H1 (cell line): ENCODE results near the gene B3GAT2. TPM values are rescaled to one million over a fixed set of nuclear protein-coding genes. Genes with fewer than 3 reads are reported as not detected.

Source experiments
- CTCF ChIA-PET: fragments of 300-600 bp; sonication (Branson Sonifier 250); formaldehyde crosslinking; loops from one replicate; lab custom pipeline; 2021; ENCODE audit not compliant: partially characterized antibody; lab: Charles Lee
- POLR2A ChIA-PET: fragments of 300-600 bp; sonication (Branson Sonifier 250); formaldehyde crosslinking; loops from one replicate; lab custom pipeline; 2021; ENCODE audit warnings: inconsistent platforms; ENCODE audit not compliant: partially characterized antibody; lab: Charles Lee
- DNase-seq, 2 experiments: peaks; one replicate each; pipeline versions ENCODE4 v3.0.0 to v3.0.0-alpha.2; 2010 to 2022; ENCODE audit warnings: low spot score in 2 of 2, low read depth in 1 of 2, mixed read lengths in 1 of 2
- FAIRE-seq: peaks from 2 replicates; lab custom pipeline; 2011; peaks lifted over from hg19 to GRCh38; lab: Jason Lieb, UNC
- H2AFZ ChIP-seq: 2 replicates; pipeline ENCODE4 v1.8.1; 2012; ENCODE audit warnings: low read length, inconsistent platforms
- H2AK5ac ChIP-seq: 2 replicates; pipeline ENCODE4 v1.6.1; 2013; ENCODE audit warnings: low read depth, low read length
- H2BK120ac ChIP-seq: replicated peaks from 2 replicates; pipeline ENCODE3; 2013; ENCODE audit warnings: low read depth, low read length, inconsistent platforms
- H2BK12ac ChIP-seq: 2 replicates; pipeline ENCODE4 v1.6.1; 2013; ENCODE audit warnings: low read depth, low read length
- H2BK15ac ChIP-seq: 2 replicates; pipeline ENCODE4 v1.6.1; 2013; ENCODE audit warnings: low read length
- H2BK20ac ChIP-seq: 2 replicates; pipeline ENCODE4 v1.6.1; 2013; ENCODE audit warnings: low read length
- H2BK5ac ChIP-seq: 2 replicates; pipeline ENCODE4 v1.6.1; 2013; ENCODE audit warnings: low read depth, low read length
- H3K14ac ChIP-seq: 2 replicates; pipeline ENCODE4 v1.6.1; 2013; ENCODE audit warnings: inconsistent platforms; ENCODE audit not compliant: insufficient read length
- H3K18ac ChIP-seq: 2 replicates; pipeline ENCODE4 v1.6.1; 2013; ENCODE audit warnings: low read length; ENCODE audit errors: extremely low read depth
- H3K23ac ChIP-seq: 2 replicates; pipeline ENCODE4 v1.6.1; 2013; ENCODE audit warnings: inconsistent platforms; ENCODE audit not compliant: insufficient read length
- H3K23me2 ChIP-seq: 2 replicates; pipeline ENCODE4 v1.6.1; 2013; ENCODE audit warnings: low read depth, low read length
- H3K27ac ChIP-seq: 2 replicates; pipeline ENCODE4 v1.6.1; 2011; ENCODE audit warnings: low read depth, low read length, inconsistent platforms
- H3K27me3 ChIP-seq, 4 experiments: replicated peaks in 1 of 4; 1 replicate in 1 of 4; 2 replicates in 3 of 4; pipeline versions ENCODE4 v1.6.1 to v1.8.1; 2011 to 2013; ENCODE audit warnings: low read length in 3 of 4, mild to moderate bottlenecking in 3 of 4, inconsistent platforms in 2 of 4, mixed read lengths in 2 of 4, moderate library complexity in 1 of 4; ENCODE audit not compliant: control insufficient read depth in 3 of 4, insufficient read depth in 3 of 4; ENCODE audit errors: extremely low read depth in 1 of 4
- H3K36me3 ChIP-seq, 4 experiments: 2 replicates each; pipeline versions ENCODE4 v1.6.1 to v1.8.1; 2011 to 2013; ENCODE audit warnings: mild to moderate bottlenecking in 4 of 4, low read length in 3 of 4, moderate library complexity in 2 of 4, control low read depth in 1 of 4, inconsistent platforms in 1 of 4; ENCODE audit not compliant: insufficient read depth in 4 of 4, control insufficient read depth in 2 of 4
- H3K4ac ChIP-seq: replicated peaks from 2 replicates; pipeline ENCODE3; 2013; ENCODE audit warnings: low read length, low read depth, mixed read lengths, inconsistent platforms; ENCODE audit not compliant: insufficient read length
- H3K4me1 ChIP-seq, 4 experiments: replicated peaks in 1 of 4; 1 replicate in 1 of 4; 2 replicates in 3 of 4; pipeline versions ENCODE4 v1.6.1 to v1.8.1; 2011 to 2013; ENCODE audit warnings: low read length in 3 of 4, inconsistent platforms in 2 of 4, mixed read lengths in 1 of 4; ENCODE audit not compliant: insufficient read depth in 4 of 4, control insufficient read depth in 3 of 4
- H3K4me2 ChIP-seq, 2 experiments: 2 replicates each; pipeline versions ENCODE4 v1.6.1 to v1.8.1; 2011 to 2013; ENCODE audit warnings: low read depth in 2 of 2, low read length in 2 of 2, control low read depth in 1 of 2, inconsistent platforms in 1 of 2, mild to moderate bottlenecking in 1 of 2; ENCODE audit not compliant: insufficient read depth in 1 of 2
- H3K4me3 ChIP-seq, 4 experiments: fragments of 200-600, 300-600 bp in 1 of 4; sonication (generic), shearing (Covaris generic), sonication (Bioruptor Twin) in 1 of 4; 2 replicates each; pipeline versions ENCODE4 v1.5.1 to v1.8.1; 2011 to 2016; ENCODE audit warnings: low read length in 4 of 4, low read depth in 3 of 4, control low read depth in 2 of 4, inconsistent platforms in 2 of 4, mild to moderate bottlenecking in 2 of 4, mixed read lengths in 1 of 4, moderate library complexity in 1 of 4; ENCODE audit not compliant: insufficient read depth in 2 of 4; ENCODE audit errors: extremely low read depth in 1 of 4
- H3K56ac ChIP-seq: replicated peaks from 2 replicates; pipeline ENCODE3; 2013; ENCODE audit warnings: low read depth, mild to moderate bottlenecking, mixed read lengths, low read length, inconsistent platforms; ENCODE audit not compliant: insufficient read length
- H3K79me1 ChIP-seq: 2 replicates; pipeline ENCODE4 v1.6.1; 2013; ENCODE audit warnings: low read depth, low read length, control low read depth
- H3K79me2 ChIP-seq, 2 experiments: 2 replicates each; pipeline versions ENCODE4 v1.6.1 to v1.8.1; 2012 to 2013; ENCODE audit warnings: low read length in 2 of 2, mild to moderate bottlenecking in 2 of 2, inconsistent platforms in 1 of 2; ENCODE audit not compliant: insufficient read depth in 2 of 2, control insufficient read depth in 1 of 2
- H3K9ac ChIP-seq, 4 experiments: replicated peaks in 1 of 4; 1 replicate in 1 of 4; 2 replicates in 3 of 4; pipeline versions ENCODE4 v1.6.1 to v1.8.1; 2011 to 2013; ENCODE audit warnings: low read depth in 3 of 4, low read length in 3 of 4, control low read depth in 2 of 4, mild to moderate bottlenecking in 2 of 4, moderate library complexity in 2 of 4, inconsistent platforms in 1 of 4; ENCODE audit errors: extremely low read depth in 1 of 4
- H3K9me3 ChIP-seq, 2 experiments: 2 replicates each; pipeline versions ENCODE4 v1.6.1 to v1.8.1; 2012 to 2013; ENCODE audit warnings: mild to moderate bottlenecking in 2 of 2, moderate library complexity in 2 of 2, control low read depth in 1 of 2, inconsistent platforms in 1 of 2, low read depth in 1 of 2, low read length in 1 of 2, mixed read lengths in 1 of 2; ENCODE audit not compliant: insufficient read depth in 2 of 2
- H4K20me1 ChIP-seq, 2 experiments: replicated peaks in 1 of 2; 2 replicates each; pipeline versions ENCODE3 to v1.8.1; 2011 to 2013; ENCODE audit warnings: inconsistent platforms in 2 of 2, low read length in 2 of 2, mild to moderate bottlenecking in 1 of 2; ENCODE audit not compliant: insufficient read depth in 2 of 2, control insufficient read depth in 1 of 2
- H4K5ac ChIP-seq: 2 replicates; pipeline ENCODE4 v1.6.1; 2013; ENCODE audit warnings: low read length, low read depth, mixed read lengths, inconsistent platforms; ENCODE audit not compliant: insufficient read length
- H4K8ac ChIP-seq: 2 replicates; pipeline ENCODE4 v1.8.0; 2013; ENCODE audit warnings: mild to moderate bottlenecking, moderate library complexity, low read length, inconsistent platforms; ENCODE audit not compliant: insufficient read depth; ENCODE audit errors: extremely low read depth
- H4K91ac ChIP-seq: replicated peaks from 2 replicates; pipeline ENCODE3; 2013; ENCODE audit warnings: low read length, mixed read lengths, inconsistent platforms; ENCODE audit not compliant: insufficient read length
- POLR2A ChIP-seq, 2 experiments: IDR thresholded peaks; 1 replicate in 1 of 2; 2 replicates in 1 of 2; pipeline ENCODE4 v1.6.1; 2011; ENCODE audit warnings: low read depth in 2 of 2, low read length in 2 of 2, mild to moderate bottlenecking in 2 of 2; ENCODE audit errors: control extremely low read depth in 1 of 2
- WGBS, 2 experiments: shearing (Covaris generic) in 1 of 2; methylation state at CpG; one replicate each; pipeline versions ENCODE4 v1.1.6 to v1.1.7; 2013 to 2015; ENCODE audit warnings: low lambda C conversion rate in 2 of 2, mixed read lengths in 2 of 2, inconsistent platforms in 1 of 2, low coverage in 1 of 2, missing lambda C conversion rate in 1 of 2; ENCODE audit not compliant: insufficient replicate concordance in 2 of 2, insufficient coverage in 1 of 2, insufficient read length in 1 of 2; ENCODE audit errors: extremely low coverage in 1 of 2, missing lambda C conversion rate in 1 of 2; 5-methylcytosine and 5-hydroxymethylcytosine counted together
- polyA plus RNA-seq, 7 experiments: library from polyadenylated mRNA; depleted of rRNA in 3 of 7; stranded (reverse) in 5 of 7; unstranded in 2 of 7; fragments of >200 nt in 5 of 7; fragments of 200-250 nt in 2 of 7; gene quantifications; 1 replicate in 5 of 7; 2 replicates in 1 of 7; 4 replicates in 1 of 7; pipeline versions ENCODE4 v1.2.1 to v1.2.3, GENCODE V29; 2011 to 2013; ENCODE audit warnings: missing spikeins in 2 of 7, mixed read lengths in 2 of 7
- total RNA-seq: library from RNA; stranded (reverse); fragmentation: NEBNext Ultra II Directional; extraction: Animal tissue kit (Norgen Biotek cat#: 25700); gene quantifications from 2 replicates; pipeline ENCODE4 v1.2.1, GENCODE V29; 2021

B3GAT2 gene
- total and polyA plus RNA-seq, 2 of the 8 experiments (the other 6 are each of a cell fraction or from before 2014, with no cell fraction given), result 0.83 to 1.9 TPM

GRCh38 chr6:70823651-70824050, 133.2 kb downstream of the B3GAT2 start:
- no peak overlapping the region for H2BK20ac ChIP-seq
- no peak overlapping the region for H2BK120ac ChIP-seq
- H2BK5ac ChIP-seq, result no peak overlapping the region
- H4K91ac ChIP-seq, result no peak overlapping the region
- no peak overlapping the region for H2BK15ac ChIP-seq
- no peak overlapping the region for H3K27ac ChIP-seq
- no peak overlapping the region for H3K4ac ChIP-seq
- H3K9me3 ChIP-seq, result no peaks in the 10 kb centered on the region
- no peaks in the 10 kb centered on the region for H4K20me1 ChIP-seq
- H3K4me2 ChIP-seq, result no peak overlapping the region
- H3K79me2 ChIP-seq, result no peaks in the 10 kb centered on the region
- no peaks in the 10 kb centered on the region for H3K23me2 ChIP-seq
- no peak overlapping the region for H3K4me3 ChIP-seq
- ChIA-PET POLR2A (no interaction called here), CTCF (no interaction called here)
- H3K4me1 ChIP-seq, result no peaks in the 10 kb centered on the region
- FAIRE-seq (no peak), DNase-seq (no peak)
- H3K14ac ChIP-seq, result no peak overlapping the region
- H2AK5ac ChIP-seq, result no peak overlapping the region
- WGBS, 2 experiments, result 100% methylated on average over 1 of the region's 1 CpG; no CpG with 5 or more reads in 1 of the 2 experiments
- no peak overlapping the region for H4K5ac ChIP-seq
- H3K36me3 ChIP-seq, result no peaks in the 10 kb centered on the region
- H4K8ac ChIP-seq, result no peak overlapping the region
- H3K79me1 ChIP-seq, result no peaks in the 10 kb centered on the region
- H3K27me3 ChIP-seq, result no peaks in the 10 kb centered on the region
- no peak overlapping the region for H2BK12ac ChIP-seq
- no peak overlapping the region for H3K18ac ChIP-seq
- no peak overlapping the region for H3K56ac ChIP-seq
- no peak overlapping the region for H3K23ac ChIP-seq
- no peak overlapping the region for H3K9ac ChIP-seq
- no peak overlapping the region for H2AFZ ChIP-seq
- no peak for TF ChIP-seq POLR2A (IDR thresholded peaks at IDR 0.05; ENCODE audit: control extremely low read depth in 1 of 2, low read depth in 2 of 2, low read length in 2 of 2)
